PC-9 (cell line): ENCODE measurements around the gene TMEM132D. TPM values are rescaled to one million over a fixed set of nuclear protein-coding genes. Genes with fewer than 3 reads are reported as not detected.

ENCODE experiments used
- BruUV-seq: library from RNA; stranded (reverse); fragments of 400-500 nt; replicated peaks from 2 replicates; lab custom pipeline; 2021; lab: Mats Ljungman, UMichigan
- CTCF ChIA-PET: fragments of 300-600 bp; sonication (Branson Sonifier 250); formaldehyde crosslinking; loops from one replicate; lab custom pipeline; 2022; ENCODE audit warnings: antibody characterized with exemption; lab: Charles Lee
- POLR2A ChIA-PET: fragments of 300-600 bp; sonication (Branson Sonifier 250); formaldehyde crosslinking; loops from one replicate; lab custom pipeline; 2022; ENCODE audit warnings: antibody characterized with exemption; ENCODE audit not compliant: unreplicated experiment; lab: Charles Lee
- DNase-seq, 2 experiments: peaks; one replicate each; pipeline versions ENCODE4 v3.0.0 to v3.0.0-alpha.2; 2015 to 2022; ENCODE audit warnings: mixed read lengths in 1 of 2
- H2AFZ ChIP-seq: fragments of 200-600 bp; sonication (generic); 2 replicates; pipeline ENCODE4 v1.8.1; 2017; ENCODE audit warnings: antibody characterized with exemption
- H3F3A ChIP-seq: fragments of 200-600 bp; sonication (generic); 2 replicates; pipeline ENCODE4 v1.8.1; 2017; ENCODE audit warnings: antibody characterized with exemption, mild to moderate bottlenecking, low read depth; ENCODE audit not compliant: insufficient read depth
- H3K27ac ChIP-seq: fragments of 200-600 bp; sonication (generic); 2 replicates; pipeline ENCODE4 v1.6.1; 2016; ENCODE audit warnings: mixed run types
- H3K27me3 ChIP-seq: fragments of 200-600 bp; sonication (generic); 2 replicates; pipeline ENCODE4 v1.6.1; 2016; ENCODE audit warnings: low read depth, mixed run types; ENCODE audit not compliant: insufficient read depth
- H3K36me3 ChIP-seq: fragments of 200-600 bp; sonication (generic); 2 replicates; pipeline ENCODE4 v1.6.1; 2016; ENCODE audit warnings: low read depth, mixed run types
- H3K4me1 ChIP-seq: fragments of 200-600 bp; sonication (generic); replicated peaks from 2 replicates; pipeline ENCODE4 v1.6.1; 2016; ENCODE audit warnings: mixed run types; ENCODE audit not compliant: insufficient read depth
- H3K4me2 ChIP-seq: fragments of 200-600 bp; sonication (generic); 2 replicates; pipeline ENCODE4 v1.6.1; 2017; ENCODE audit warnings: mixed run types
- H3K4me3 ChIP-seq: fragments of 200-600 bp; sonication (generic); 2 replicates; pipeline ENCODE4 v1.6.1; 2016; ENCODE audit warnings: mixed run types
- H3K79me2 ChIP-seq: fragments of 200-600 bp; sonication (generic); 2 replicates; pipeline ENCODE4 v1.6.1; 2017; ENCODE audit warnings: low read depth, mixed run types
- H3K9me2 ChIP-seq: fragments of 200-600 bp; sonication (generic); 2 replicates; pipeline ENCODE4 v1.8.1; 2017; ENCODE audit warnings: mild to moderate bottlenecking; ENCODE audit not compliant: insufficient read depth
- H3K9me3 ChIP-seq: fragments of 200-600 bp; sonication (generic); 2 replicates; pipeline ENCODE4 v1.8.1; 2016; ENCODE audit warnings: low read depth; ENCODE audit not compliant: insufficient read depth
- H4K20me1 ChIP-seq: fragments of 200-600 bp; sonication (generic); 2 replicates; pipeline ENCODE4 v1.8.1; 2017; ENCODE audit not compliant: insufficient read depth
- EZH2 ChIP-seq: fragments of 200-600 bp; sonication (generic); IDR thresholded peaks from 2 replicates; pipeline ENCODE4 v1.8.0; 2017; ENCODE audit warnings: antibody characterized with exemption, low read depth
- intact Hi-C: fragments of 100-400 bp; cut with micrococcal nuclease; formaldehyde crosslinking; loops from one replicate; pipeline ENCODE4 v1.10.0; 2022; ENCODE audit not compliant: unreplicated experiment
- total RNA-seq: library from RNA; stranded (reverse); gene quantifications from 2 replicates; pipeline ENCODE4 v1.2.3, GENCODE V29; 2021
- TF ChIP-seq, protein P1 (sequence below): fragments of 200-600 bp; sonication (generic); conservative IDR thresholded peaks from 2 replicates; pipeline ENCODE4 v1.6.1; 2017; ENCODE audit warnings: mixed run types, antibody characterized with exemption, mild to moderate bottlenecking, moderate library complexity

The TMEM132D gene
- total RNA-seq, 1 experiment from 2014 or later: not detected

- ChIA-PET POLR2A (no interaction called here), CTCF (no interaction called here)
- no peak overlapping the region for H3K27ac ChIP-seq
- no peaks in the 10 kb centered on the region for H3K9me3 ChIP-seq
- TF ChIP-seq EZH2: no peak
- TF ChIP-seq, protein P1, sequence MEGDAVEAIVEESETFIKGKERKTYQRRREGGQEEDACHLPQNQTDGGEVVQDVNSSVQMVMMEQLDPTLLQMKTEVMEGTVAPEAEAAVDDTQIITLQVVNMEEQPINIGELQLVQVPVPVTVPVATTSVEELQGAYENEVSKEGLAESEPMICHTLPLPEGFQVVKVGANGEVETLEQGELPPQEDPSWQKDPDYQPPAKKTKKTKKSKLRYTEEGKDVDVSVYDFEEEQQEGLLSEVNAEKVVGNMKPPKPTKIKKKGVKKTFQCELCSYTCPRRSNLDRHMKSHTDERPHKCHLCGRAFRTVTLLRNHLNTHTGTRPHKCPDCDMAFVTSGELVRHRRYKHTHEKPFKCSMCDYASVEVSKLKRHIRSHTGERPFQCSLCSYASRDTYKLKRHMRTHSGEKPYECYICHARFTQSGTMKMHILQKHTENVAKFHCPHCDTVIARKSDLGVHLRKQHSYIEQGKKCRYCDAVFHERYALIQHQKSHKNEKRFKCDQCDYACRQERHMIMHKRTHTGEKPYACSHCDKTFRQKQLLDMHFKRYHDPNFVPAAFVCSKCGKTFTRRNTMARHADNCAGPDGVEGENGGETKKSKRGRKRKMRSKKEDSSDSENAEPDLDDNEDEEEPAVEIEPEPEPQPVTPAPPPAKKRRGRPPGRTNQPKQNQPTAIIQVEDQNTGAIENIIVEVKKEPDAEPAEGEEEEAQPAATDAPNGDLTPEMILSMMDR: no peak
- no TSS peak for BruUV-seq
- intact Hi-C loops: no loop called here
- DNase-seq: no peak
- H3F3A ChIP-seq: no peaks in the 10 kb centered on the region
- H3K79me2 ChIP-seq: no peaks in the 10 kb centered on the region
- no peaks in the 10 kb centered on the region for H3K27me3 ChIP-seq
- no peaks in the 10 kb centered on the region for H3K4me1 ChIP-seq
- H3K9me2 ChIP-seq: no peaks in the 10 kb centered on the region
- no peaks in the 10 kb centered on the region for H3K36me3 ChIP-seq
- H3K4me3 ChIP-seq: no peak overlapping the region
- no peaks in the 10 kb centered on the region for H4K20me1 ChIP-seq
- no peak overlapping the region for H3K4me2 ChIP-seq
- H2AFZ ChIP-seq: no peak overlapping the region
These were observed 216.1 kb downstream of the TMEM132D start for GRCh38 chr12:129687731-129688130.

- no peak overlapping the region for H3K4me3 ChIP-seq
- no peak overlapping the region for H2AFZ ChIP-seq
- H3K27ac ChIP-seq: no peak overlapping the region
- H4K20me1 ChIP-seq: no peaks in the 10 kb centered on the region
- ChIA-PET CTCF (no interaction called here), POLR2A (no interaction called here)
- no peaks in the 10 kb centered on the region for H3K9me2 ChIP-seq
- BruUV-seq: no TSS peak
- TF ChIP-seq, protein P1: no peak
- no peak for TF ChIP-seq EZH2
- no peaks in the 10 kb centered on the region for H3K79me2 ChIP-seq
- no peaks in the 10 kb centered on the region for H3K4me1 ChIP-seq
- no peaks in the 10 kb centered on the region for H3K9me3 ChIP-seq
- H3K27me3 ChIP-seq: no peaks in the 10 kb centered on the region
- H3F3A ChIP-seq: no peaks in the 10 kb centered on the region
- no peak overlapping the region for H3K4me2 ChIP-seq
- intact Hi-C loops: no loop called here
- H3K36me3 ChIP-seq: no peaks in the 10 kb centered on the region
- DNase-seq: no peak
These were observed 222.0 kb downstream of the TMEM132D start for GRCh38 chr12:129681830-129682229.

DNA sequence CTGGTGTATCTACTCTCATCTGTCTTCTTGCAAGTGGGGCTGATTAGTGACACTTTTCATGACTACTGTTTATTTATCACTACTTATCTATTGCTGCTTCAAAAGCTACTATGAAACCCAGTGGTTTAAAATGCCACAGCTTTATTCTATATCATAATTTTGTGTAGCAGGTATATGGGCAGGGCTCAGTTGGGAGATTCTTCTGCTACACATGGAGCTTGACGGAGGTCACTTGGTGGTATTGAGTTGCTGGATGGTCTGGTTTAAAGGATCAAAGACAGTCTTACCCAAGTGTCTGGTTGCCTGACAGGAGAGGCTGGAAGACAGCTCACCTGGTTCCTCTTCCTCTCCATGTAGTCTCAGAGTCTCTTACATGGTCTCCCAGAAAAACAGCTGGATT is 222.7 kb downstream of the TMEM132D start:
- Histone ChIP-seq H3K79me2 (no peaks in the 10 kb centered on the region), H3K36me3 (no peaks in the 10 kb centered on the region), H3K4me2 (no peak overlapping the region), H2AFZ (no peak overlapping the region), H3K27ac (no peak overlapping the region), H3K27me3 (no peaks in the 10 kb centered on the region), H3K9me3 (no peaks in the 10 kb centered on the region), H3K4me1 (no peaks in the 10 kb centered on the region), H3K9me2 (no peaks in the 10 kb centered on the region), H3F3A (no peaks in the 10 kb centered on the region), H3K4me3 (no peak overlapping the region), H4K20me1 (no peaks in the 10 kb centered on the region)
- TF ChIP-seq, protein P1: no peak
- TF ChIP-seq EZH2: no peak
- POLR2A ChIA-PET: no interaction called here
- intact Hi-C loops: no loop called here
- no peak for DNase-seq
- CTCF ChIA-PET: no interaction called here
- no TSS peak for BruUV-seq
